GM19455 (cell line): ENCODE results near the gene PPP1CA.

Experiments used
- ATAC-seq: cut with Tn5 transposase; IDR thresholded peaks from one replicate; pipeline ENCODE4 v1.9.1; 2021; ENCODE audit not compliant: unreplicated experiment

PPP1CA gene

GRCh38 chr11:67401495-67402191, at the start of gene PPP1CA:
TSS of gene PPP1CA (minus strand) at chr11:67401858. CDS start at chr11:67401782, 76 bp downstream.
- peak; percentile 53 for ATAC-seq

- no peak for ATAC-seq
Observed at GRCh38 chr11:67450796-67451657, 49.4 kb upstream of the PPP1CA start.

- ATAC-seq, result no peak
Observed at GRCh38 chr11:67449116-67449844, 47.6 kb upstream of the PPP1CA start.

GRCh38 chr11:67448220-67448609, 46.6 kb upstream of the PPP1CA start:
- no peak for ATAC-seq

- ATAC-seq, result no peak
Observed at GRCh38 chr11:67445515-67445914, 43.9 kb upstream of the PPP1CA start.

GRCh38 chr11:67442504-67443404, 41.1 kb upstream of the PPP1CA start:
- no peak for ATAC-seq

- ATAC-seq, result no peak
Observed at GRCh38 chr11:67441731-67442351, 40.2 kb upstream of the PPP1CA start.

GRCh38 chr11:67441098-67441563, 39.5 kb upstream of the PPP1CA start:
- no peak for ATAC-seq

- no peak for ATAC-seq
Observed at GRCh38 chr11:67440229-67441097, 38.8 kb upstream of the PPP1CA start.

GRCh38 chr11:67439321-67440228, 37.9 kb upstream of the PPP1CA start:
- ATAC-seq, result no peak

GRCh38 chr11:67438158-67438902, 36.7 kb upstream of the PPP1CA start:
- no peak for ATAC-seq

- no peak for ATAC-seq
Observed at GRCh38 chr11:67437809-67438157, 36.1 kb upstream of the PPP1CA start.

GRCh38 chr11:67437082-67437808, 35.6 kb upstream of the PPP1CA start, which contains the start of gene PTPRCAP:
TSS of gene PTPRCAP (minus strand) at chr11:67437682. CDS start at chr11:67437619, 63 bp downstream.
- ATAC-seq, result no peak

- no peak for ATAC-seq
Observed at GRCh38 chr11:67436459-67437081, 34.9 kb upstream of the PPP1CA start.

GRCh38 chr11:67435727-67436458, 34.2 kb upstream of the PPP1CA start:
- no peak for ATAC-seq
